Parathyroid adenoma (tissue), 2 donors: ENCODE results near the gene LRRC37A3.
"Not testable (repeated sequence)": the region's sequence is repeated elsewhere in the genome, so short reads cannot be mapped to it uniquely, and the experiment has no call there.

Experiments
- H2AFZ ChIP-seq: fragments of 300-600 bp; sonication (generic); one replicate; pipeline ENCODE4 v1.7.0; 2017; ENCODE audit warnings: antibody characterized with exemption, mild to moderate bottlenecking
- H3K27ac ChIP-seq: fragments of 300-600 bp; sonication (generic); one replicate; pipeline ENCODE4 v1.7.0; 2017
- H3K27me3 ChIP-seq: fragments of 300-600 bp; sonication (generic); one replicate; pipeline ENCODE4 v1.7.0; 2017; ENCODE audit warnings: low read length; ENCODE audit not compliant: control insufficient read depth, insufficient read depth
- H3K36me3 ChIP-seq: fragments of 300-600 bp; sonication (generic); one replicate; pipeline ENCODE4 v1.7.0; 2017; ENCODE audit warnings: low read length; ENCODE audit not compliant: control insufficient read depth, insufficient read depth
- H3K4me1 ChIP-seq: fragments of 300-600 bp; sonication (generic); one replicate; pipeline ENCODE4 v1.7.0; 2017; ENCODE audit warnings: control low read depth
- H3K4me2 ChIP-seq: fragments of 300-600 bp; sonication (generic); one replicate; pipeline ENCODE4 v1.7.0; 2017; ENCODE audit warnings: low read length
- H3K4me3 ChIP-seq: fragments of 300-600 bp; sonication (generic); one replicate; pipeline ENCODE4 v1.7.0; 2017; ENCODE audit warnings: low read depth, low read length
- H3K79me2 ChIP-seq: fragments of 300-600 bp; sonication (generic); one replicate; pipeline ENCODE4 v1.7.0; 2017; ENCODE audit warnings: control low read depth
- H3K9ac ChIP-seq: fragments of 300-600 bp; sonication (generic); one replicate; pipeline ENCODE4 v1.7.0; 2017; ENCODE audit warnings: mild to moderate bottlenecking
- H3K9me3 ChIP-seq: fragments of 300-600 bp; sonication (generic); one replicate; pipeline ENCODE4 v1.7.0; 2017; ENCODE audit warnings: low read length; ENCODE audit not compliant: control insufficient read depth
- CTCF ChIP-seq: fragments of 300-600 bp; sonication (generic); IDR thresholded peaks from one replicate; pipeline ENCODE4 v1.7.0; 2017; ENCODE audit warnings: antibody characterized with exemption, mild to moderate bottlenecking
- donor health status: primary hyperparathyroidism.

Gene LRRC37A3

DNA sequence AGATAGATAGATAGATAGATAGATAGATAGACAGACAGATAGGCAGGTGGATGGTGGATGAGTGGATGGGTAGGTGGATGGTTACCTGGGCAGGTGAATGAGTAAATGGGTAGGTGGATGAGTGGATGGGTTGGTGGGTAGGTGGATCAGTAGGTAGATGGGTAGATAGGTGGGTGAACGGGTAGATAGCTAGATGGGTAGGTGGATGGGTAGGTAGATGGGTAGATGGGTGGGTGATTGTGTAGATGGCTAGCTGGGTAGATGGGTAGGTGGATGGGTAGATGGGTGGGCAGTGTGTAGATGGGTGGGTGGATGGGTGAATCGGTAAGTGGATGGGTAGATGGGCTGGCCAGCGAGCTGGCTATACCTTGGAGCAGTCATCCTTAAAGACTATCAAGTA lies 21.8 kb upstream of the LRRC37A3 start:
- no peak for TF ChIP-seq CTCF

DNA sequence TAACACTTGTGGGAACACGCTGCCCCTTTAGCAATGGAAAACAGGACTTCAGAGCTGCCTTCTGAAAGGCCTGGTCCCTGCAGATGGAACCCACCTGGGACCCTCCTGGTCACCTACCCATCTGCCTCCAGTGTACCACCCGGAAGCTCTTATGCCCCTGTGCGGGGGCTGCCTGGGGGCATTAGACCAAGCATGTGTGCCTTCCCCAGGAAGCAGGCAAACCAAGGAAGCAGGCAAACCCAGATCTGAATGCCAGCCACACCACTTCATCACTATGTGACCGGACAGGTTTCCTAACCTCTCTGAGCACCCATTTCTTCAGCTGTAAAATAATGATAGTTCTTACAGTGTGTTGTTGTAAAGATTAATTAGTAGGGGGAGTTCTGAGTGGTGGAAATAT lies 20.8 kb upstream of the LRRC37A3 start:
- Histone ChIP-seq H3K4me1 (peaks cover 11% of the 10 kb centered on the region), H3K4me2 (no peak overlapping the region), H2AFZ (no peak overlapping the region), H3K4me3 (no peak overlapping the region), H3K27me3 (no peaks in the 10 kb centered on the region), H3K27ac (no peak overlapping the region), H3K9ac (no peak overlapping the region), H3K36me3 (no peaks in the 10 kb centered on the region), H3K9me3 (no peaks in the 10 kb centered on the region), H3K79me2 (no peaks in the 10 kb centered on the region)
- TF ChIP-seq CTCF = no peak

More for the DNA sequence above, 21.8 kb upstream of the LRRC37A3 start:
- no peak overlapping the region for H2AFZ ChIP-seq
- H3K27ac ChIP-seq = no peak overlapping the region
- H3K4me1 ChIP-seq = peaks cover 11% of the 10 kb centered on the region
- no peaks in the 10 kb centered on the region for H3K27me3 ChIP-seq
- H3K4me3 ChIP-seq = no peak overlapping the region
- no peaks in the 10 kb centered on the region for H3K9me3 ChIP-seq
- H3K36me3 ChIP-seq = no peaks in the 10 kb centered on the region
- no peak overlapping the region for H3K4me2 ChIP-seq
- no peaks in the 10 kb centered on the region for H3K79me2 ChIP-seq
- H3K9ac ChIP-seq = no peak overlapping the region

DNA sequence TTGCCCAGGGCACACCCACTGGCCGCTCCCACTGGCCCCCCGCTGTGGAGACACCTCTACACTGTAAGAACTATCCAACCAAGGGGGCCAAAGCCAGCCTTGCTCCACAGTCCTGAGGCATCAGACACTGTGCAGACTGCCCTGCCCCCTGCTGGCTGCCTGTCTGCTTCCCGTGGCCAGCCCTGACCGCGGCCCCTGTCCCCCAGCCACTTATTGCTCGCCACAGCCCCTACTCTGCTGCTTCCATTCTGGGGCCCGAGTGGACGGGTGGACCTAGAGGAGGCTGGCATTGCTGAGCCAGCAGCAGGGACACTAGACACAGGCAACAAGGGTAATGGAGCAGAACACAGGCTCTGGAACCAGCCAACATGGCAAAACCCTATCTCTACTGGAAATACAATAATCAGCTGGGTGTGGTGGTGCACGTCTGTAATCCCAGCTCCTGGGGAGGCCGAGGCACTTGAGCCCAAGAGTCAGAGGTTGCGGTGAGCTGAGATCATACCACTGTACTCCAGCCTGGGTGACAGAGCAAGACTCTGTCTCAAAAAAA lies 19.7 kb upstream of the LRRC37A3 start:
- Histone ChIP-seq H3K79me2 (no peaks in the 10 kb centered on the region), H2AFZ (peak overlapping the region; percentile 90), H3K4me3 (no peak overlapping the region), H3K4me2 (peak overlapping the region; percentile 31), H3K27ac (peak overlapping the region; percentile 65), H3K27me3 (no peaks in the 10 kb centered on the region), H3K4me1 (peaks cover 11% of the 10 kb centered on the region), H3K9ac (no peak overlapping the region), H3K36me3 (no peaks in the 10 kb centered on the region), H3K9me3 (no peaks in the 10 kb centered on the region)
- TF ChIP-seq CTCF = peak; percentile 69

- Histone ChIP-seq H2AFZ (peak overlapping the region; percentile 90), H3K9ac (no peak overlapping the region), H3K9me3 (no peaks in the 10 kb centered on the region), H3K36me3 (no peaks in the 10 kb centered on the region), H3K4me1 (peaks cover 11% of the 10 kb centered on the region), H3K27ac (peak overlapping the region; percentile 65), H3K4me3 (no peak overlapping the region), H3K27me3 (no peaks in the 10 kb centered on the region), H3K79me2 (no peaks in the 10 kb centered on the region), H3K4me2 (no peak overlapping the region)
- TF ChIP-seq CTCF = no peak
Observed at GRCh38 chr17:64938290-64938689, 19.0 kb upstream of the LRRC37A3 start.

DNA sequence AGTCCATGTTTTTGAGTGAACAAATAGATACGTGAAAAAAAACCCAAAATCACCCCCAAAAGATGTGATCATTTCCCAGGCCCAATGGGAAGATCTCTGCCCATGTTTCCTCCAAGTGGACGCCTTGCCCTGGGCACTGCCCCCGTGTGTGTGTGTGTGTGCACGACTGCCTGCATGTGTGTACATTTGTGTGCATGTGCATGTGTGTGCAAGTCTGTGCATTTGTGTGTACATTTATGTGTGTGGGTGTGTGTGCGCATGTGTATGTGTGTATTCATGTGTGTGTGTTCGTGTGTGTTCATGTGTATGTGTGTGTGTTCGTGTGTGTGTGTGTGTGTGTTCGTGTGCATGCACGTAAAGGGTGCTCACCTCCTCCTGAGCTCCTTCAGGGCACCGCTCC lies 16.8 kb upstream of the LRRC37A3 start:
- no peak overlapping the region for H3K27ac ChIP-seq
- TF ChIP-seq CTCF = no peak
- H3K4me3 ChIP-seq = no peak overlapping the region
- no peak overlapping the region for H3K9ac ChIP-seq
- no peaks in the 10 kb centered on the region for H3K9me3 ChIP-seq
- H2AFZ ChIP-seq = no peak overlapping the region
- no peaks in the 10 kb centered on the region for H3K27me3 ChIP-seq
- H3K36me3 ChIP-seq = no peaks in the 10 kb centered on the region
- peaks cover 11% of the 10 kb centered on the region for H3K4me1 ChIP-seq
- no peak overlapping the region for H3K4me2 ChIP-seq
- no peaks in the 10 kb centered on the region for H3K79me2 ChIP-seq

GRCh38 chr17:64934284-64934778 lies 15.1 kb upstream of the LRRC37A3 start:
- H3K27ac ChIP-seq, H3K27me3 ChIP-seq, H3K9me3 ChIP-seq, H2AFZ ChIP-seq, H3K9ac ChIP-seq, H3K79me2 ChIP-seq, H3K4me3 ChIP-seq, H3K4me2 ChIP-seq, H3K36me3 ChIP-seq: not testable (repeated sequence)
- H3K4me1 ChIP-seq = peaks cover 11% of the 10 kb centered on the region

- H3K36me3 ChIP-seq, H3K4me1 ChIP-seq, H3K27me3 ChIP-seq, H3K9ac ChIP-seq, H3K9me3 ChIP-seq, H3K79me2 ChIP-seq, H3K4me2 ChIP-seq, H2AFZ ChIP-seq, H3K4me3 ChIP-seq, H3K27ac ChIP-seq: not testable (repeated sequence)
Observed at GRCh38 chr17:64932850-64933249, 13.6 kb upstream of the LRRC37A3 start.
